ENCODE data around the gene NKD1. TPM values are rescaled to one million over a fixed set of nuclear protein-coding genes. Genes with fewer than 3 reads are reported as not detected.
"Not testable (repeated sequence)": the region's sequence is repeated elsewhere in the genome, so short reads cannot be mapped to it uniquely, and the experiment has no call there.

The NKD1 gene
- total RNA-seq, 4 donors from 2014 or later, result 3.5 to 48.1 (median 8.9) TPM

DNA sequence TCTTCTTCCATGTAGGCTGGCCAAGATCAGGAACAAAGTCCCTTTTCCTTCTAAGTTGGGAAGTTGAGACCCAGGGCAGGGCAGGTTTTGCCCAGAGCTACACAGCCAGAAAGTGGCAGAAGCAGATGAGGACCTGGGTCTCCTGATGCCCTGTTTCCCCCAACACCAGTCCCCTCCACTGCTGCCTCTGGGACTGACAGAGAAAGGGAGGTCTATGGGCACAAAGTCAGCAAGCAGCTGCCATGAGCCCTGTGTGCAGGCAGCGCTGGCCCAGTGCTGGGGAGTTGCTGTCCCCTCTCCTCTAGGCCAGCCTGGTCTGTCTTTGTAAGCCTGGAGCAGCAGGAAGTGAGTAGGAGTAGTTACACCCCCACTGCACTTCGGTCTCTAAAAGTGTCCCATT lies 46.9 kb upstream of the NKD1 start:
- intact Hi-C loops (cut with DNase I; ENCODE audit: low total_unique reads), result no loop called here
- no peak for TF ChIP-seq CTCF (IDR thresholded peaks at IDR 0.05)
- TF ChIP-seq POLR2A (IDR thresholded peaks at IDR 0.05), result no peak
- no peak overlapping the region for H3K4me3 ChIP-seq
- no peaks in the 10 kb centered on the region for H3K4me1 ChIP-seq
- no peak overlapping the region for H3K27ac ChIP-seq
- H3K9me3 ChIP-seq, result no peaks in the 10 kb centered on the region
- no peaks in the 10 kb centered on the region for H3K36me3 ChIP-seq
- no peak for DNase-seq
- no peaks in the 10 kb centered on the region for H3K27me3 ChIP-seq

GRCh38 chr16:50501986-50502615 lies 46.1 kb upstream of the NKD1 start:
- DNase-seq, result no peak
- no peak overlapping the region for H3K27ac ChIP-seq
- no peak overlapping the region for H3K4me3 ChIP-seq
- no peaks in the 10 kb centered on the region for H3K36me3 ChIP-seq
- intact Hi-C loops (cut with DNase I; ENCODE audit: low total_unique reads), result no loop called here
- TF ChIP-seq CTCF (IDR thresholded peaks at IDR 0.05), result no peak
- H3K4me1 ChIP-seq, result no peaks in the 10 kb centered on the region
- no peaks in the 10 kb centered on the region for H3K27me3 ChIP-seq
- no peaks in the 10 kb centered on the region for H3K9me3 ChIP-seq

- no peak overlapping the region for H3K4me3 ChIP-seq
- intact Hi-C loops (cut with DNase I; ENCODE audit: low total_unique reads), result no loop called here
- TF ChIP-seq POLR2A (IDR thresholded peaks at IDR 0.05) (no peak), CTCF (IDR thresholded peaks at IDR 0.05) (no peak)
- DNase-seq, result no peak
- no peaks in the 10 kb centered on the region for H3K9me3 ChIP-seq
- no peaks in the 10 kb centered on the region for H3K4me1 ChIP-seq
- no peaks in the 10 kb centered on the region for H3K36me3 ChIP-seq
- H3K27me3 ChIP-seq, result no peaks in the 10 kb centered on the region
- no peak overlapping the region for H3K27ac ChIP-seq
These were observed 45.6 kb upstream of the NKD1 start for GRCh38 chr16:50502616-50503011.

DNA sequence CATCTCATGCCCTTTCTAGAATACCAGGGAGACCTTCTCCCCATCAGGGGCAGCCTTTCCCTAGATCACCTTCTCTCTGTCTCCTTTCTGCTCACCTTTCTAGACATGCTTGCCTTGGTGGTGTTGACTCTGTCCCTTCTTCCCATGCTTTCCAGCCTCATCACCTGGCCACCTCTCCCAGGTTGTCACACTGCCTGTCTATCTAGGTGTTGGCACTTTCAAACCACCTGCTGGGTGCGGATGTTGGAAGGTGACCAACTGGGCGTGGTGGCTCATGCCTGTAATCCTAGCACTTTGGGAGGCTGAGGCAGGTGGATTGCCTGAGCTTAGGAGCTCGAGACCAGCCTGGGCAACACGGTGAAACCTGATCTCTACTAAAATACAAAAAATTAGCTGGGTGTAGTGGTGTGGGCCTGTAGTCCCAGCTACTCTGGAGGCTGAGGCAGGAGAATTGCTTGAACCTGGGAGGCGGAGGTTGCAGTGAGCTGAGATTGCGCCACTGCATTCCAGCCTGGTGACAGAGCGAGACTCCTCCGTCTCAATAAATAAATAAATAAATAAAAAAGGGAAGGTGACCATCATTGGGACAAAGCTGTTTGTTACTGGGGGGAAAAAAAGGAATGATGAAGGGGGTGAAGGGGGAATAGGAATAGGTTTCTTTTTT lies 44.2 kb upstream of the NKD1 start:
- H3K27me3 ChIP-seq; intact Hi-C loops (cut with DNase I; ENCODE audit: low total_unique reads); DNase-seq; H3K36me3 ChIP-seq; H3K4me1 ChIP-seq; H3K9me3 ChIP-seq; H3K4me3 ChIP-seq; H3K27ac ChIP-seq: not testable (repeated sequence)

DNA sequence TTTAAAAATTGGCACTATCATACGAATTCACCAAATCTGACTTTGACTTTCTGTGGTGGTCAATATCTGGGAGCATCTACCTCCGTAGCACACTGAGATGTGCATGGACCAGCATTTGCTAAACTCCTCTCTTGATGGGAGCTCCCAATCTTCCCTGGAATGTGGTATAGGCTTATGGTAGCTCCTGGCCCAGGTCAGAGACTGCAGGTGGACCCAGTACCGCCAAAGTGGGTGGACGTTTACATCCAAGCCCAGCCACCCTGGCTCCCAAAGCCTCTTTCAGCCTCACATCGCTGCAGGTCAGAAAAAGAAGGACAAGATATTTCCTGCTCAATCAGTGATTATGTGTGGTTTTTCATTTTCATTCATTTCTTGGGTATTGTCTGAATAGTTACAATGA lies 43.1 kb upstream of the NKD1 start:
- Histone ChIP-seq H3K4me3 (no peak overlapping the region), H3K4me1 (no peaks in the 10 kb centered on the region), H3K36me3 (no peaks in the 10 kb centered on the region), H3K27ac (no peak overlapping the region), H3K27me3 (no peaks in the 10 kb centered on the region), H3K9me3 (no peaks in the 10 kb centered on the region)
- intact Hi-C loops (cut with DNase I; ENCODE audit: low total_unique reads), result no loop called here
- TF ChIP-seq POLR2A (IDR thresholded peaks at IDR 0.05), result no peak
- no peak for TF ChIP-seq CTCF (IDR thresholded peaks at IDR 0.05)
- DNase-seq, result no peak

All from uterus (tissue), 4 donors.